Heart left ventricle (tissue), 16 donors: ENCODE measurements around the gene NFIA. TPM values are rescaled to one million over a fixed set of nuclear protein-coding genes. Genes with fewer than 3 reads are reported as not detected.

Experiments
- ATAC-seq, 4 donors: fragments of 200-7000 bp; cut with Tn5 transposase; one replicate each; pipeline ENCODE4 v1.9.1; 2020 to 2022; ENCODE audit warnings: moderate library complexity in 4 of 4, mild to moderate bottlenecking in 3 of 4, moderate number of reproducible peaks in 1 of 4
- DNase-seq, 5 donors: peaks; one replicate each; pipeline ENCODE4 v3.0.0-alpha.2; 2020
- H3K27ac ChIP-seq, 12 donors: fragments of 200-600 bp; sonication (generic) in 4 of 12; one replicate each; pipeline versions ENCODE4 v1.5.0 to v1.8.0; 2016 to 2022; ENCODE audit warnings: mild to moderate bottlenecking in 2 of 12
- H3K27me3 ChIP-seq, 9 donors: fragments of 200-600 bp; sonication (generic) in 2 of 9; one replicate each; pipeline versions ENCODE4 v1.5.1 to v1.8.0; 2016 to 2022; ENCODE audit warnings: mild to moderate bottlenecking in 3 of 9
- H3K36me3 ChIP-seq, 9 donors: fragments of 200-600 bp; sonication (generic) in 2 of 9; one replicate each; pipeline versions ENCODE4 v1.5.0 to v1.8.0; 2018 to 2022; ENCODE audit warnings: mild to moderate bottlenecking in 2 of 9
- H3K4me1 ChIP-seq, 12 donors: fragments of 200-600 bp; sonication (generic) in 4 of 12; one replicate each; pipeline versions ENCODE4 v1.5.0 to v1.8.0; 2016 to 2022; ENCODE audit warnings: mild to moderate bottlenecking in 3 of 12
- H3K4me3 ChIP-seq, 12 donors: fragments of 200-600 bp; sonication (generic) in 4 of 12; one replicate each; pipeline versions ENCODE4 v1.5.0 to v1.8.0; 2017 to 2022; ENCODE audit warnings: mild to moderate bottlenecking in 9 of 12, moderate library complexity in 4 of 12
- H3K9me3 ChIP-seq, 12 donors: fragments of 200-600 bp; sonication (generic) in 4 of 12; one replicate each; pipeline versions ENCODE4 v1.5.0 to v1.8.0; 2016 to 2022; ENCODE audit warnings: mild to moderate bottlenecking in 1 of 12
- CTCF ChIP-seq, 12 donors: fragments of 200-600 bp; sonication (generic) in 4 of 12; IDR thresholded peaks; one replicate each; pipeline versions ENCODE4 v1.5.0 to v1.8.0; 2018 to 2022; ENCODE audit warnings: antibody characterized with exemption in 12 of 12, mild to moderate bottlenecking in 5 of 12
- POLR2A ChIP-seq, 2 donors: fragments of 450-650 bp; IDR thresholded peaks; one replicate each; pipeline ENCODE4 v1.6.1; 2017; ENCODE audit warnings: antibody characterized with exemption in 2 of 2, mild to moderate bottlenecking in 2 of 2, moderate library complexity in 2 of 2
- WGBS, 4 donors: extraction: QIAGEN DNeasy Blood & Tissue Kit in 2 of 4; methylation state at CpG; one replicate each; pipeline versions ENCODE4 v1.1.5 to v1.1.7; 2013 to 2018; 5-methylcytosine and 5-hydroxymethylcytosine counted together
- intact Hi-C, 10 donors: fragments of 100-400 bp; cut with DNase I; formaldehyde crosslinking; loops; one replicate each; pipeline versions ENCODE4 v1.11.1 to v1.14.2; 2022
- polyA plus RNA-seq, 2 donors: library from polyadenylated mRNA; stranded (reverse); fragments of 200-250 nt; gene quantifications; one replicate each; pipeline ENCODE4 v1.2.3, GENCODE V29; 2013
- total RNA-seq, 9 donors: library from RNA; depleted of rRNA in 2 of 9; stranded (reverse); fragments of >200 nt in 2 of 9; fragmentation: NEBNext Ultra II Directional in 3 of 9; extraction: Animal tissue kit (Norgen Biotek cat#: 25700) in 3 of 9; gene quantifications; one replicate each; pipeline versions ENCODE4 v1.1.0 to v1.2.4, GENCODE V29; 2016 to 2023
- donor health status: ischemic (EF 13 %, LVEDD 7.1; RV severe dilation, severe dysfunction).
- donor health status: healthy with polysubstance abuse.
- donor health status: DM: no; HTN: yes; CAD: no.
- donor health status: DM: no; HTN: no; CAD: no.
- donor health status: ischemic (EF 25% LVEDD 6.9; RV normal size, moderate dysfunction).
- donor health status: ischemic (EF 25% LVEDD 5.7; RV mildly dilated, moderate dysfunction).
- donor health status: healthy.
- donor health status: DM: yes; HTN: yes; CAD: no.
- donor health status: ischemic (EF 35%, LVEDD 5.7; RV mildly dilated, moderate dysfunction).
- donor health status: nonischemic (EF 11% LVEDD 7.7; RV severe dilation, severe dysfunction).
- donor health status: DM: yes; HTN: yes; CAD: no.
- donor health status: PGD.
- donor health status: ischemic (EF 29% LVEDD 5.4; RV normal size, mild dysfunction).
- donor health status: nonischemic (EF 23%, LVEDD 6.1; RV moderate dilation, normal function).

NFIA gene
- total and polyA plus RNA-seq, 11 donors, result 12.7 to 121 (median 96.5) TPM

- Histone ChIP-seq H3K27me3 (no peaks in the 10 kb centered on the region), H3K4me3 (no peak overlapping the region), H3K36me3 (peaks cover 0 to 41% (median 12%) of the 10 kb centered on the region in 9 donors), H3K4me1 (peaks cover 3 to 26% (median 20%) of the 10 kb centered on the region in 12 donors), H3K27ac (no peak overlapping the region), H3K9me3 (no peaks in the 10 kb centered on the region)
- DNase-seq (no peak), ATAC-seq (no peak)
- TF ChIP-seq CTCF (IDR thresholded peaks at IDR 0.05) (no peak), POLR2A (IDR thresholded peaks at IDR 0.05) (no peak)
- 74 to 83% (median 82%) methylated on average over 5 of the region's 5 CpGs for WGBS, 4 donors
- intact Hi-C loops, result loop anchor here in 9 of 10 donors (5.0 to 10.0 kb wide), 9 partner anchors 123 to 613 kb away; no protein-coding TSS in a partner anchor
These were observed 375.2 kb downstream of the NFIA start for GRCh38 chr1:61457526-61458040.

- Histone ChIP-seq H3K27ac (no peak overlapping the region), H3K9me3 (no peaks in the 10 kb centered on the region), H3K4me3 (no peak overlapping the region), H3K4me1 (peaks cover 0 to 8% (median 2%) of the 10 kb centered on the region in 12 donors), H3K27me3 (no peaks in the 10 kb centered on the region), H3K36me3 (peaks cover 0 to 51% (median 12%) of the 10 kb centered on the region in 9 donors)
- intact Hi-C loops, result loop anchor here in 9 of 10 donors (5.0 to 10.0 kb wide), 9 partner anchors 125 to 615 kb away; no protein-coding TSS in a partner anchor
- 92 to 96% (median 95%) methylated on average over 12 of the region's 12 CpGs for WGBS, 4 donors
- ATAC-seq (no peak), DNase-seq (no peak)
- TF ChIP-seq CTCF (IDR thresholded peaks at IDR 0.05), result no peak
- TF ChIP-seq POLR2A (IDR thresholded peaks at IDR 0.05), result no peak
These were observed 377.0 kb downstream of the NFIA start for GRCh38 chr1:61459345-61459744.

GRCh38 chr1:61460191-61460590 lies 377.8 kb downstream of the NFIA start:
- no peak overlapping the region for H3K4me3 ChIP-seq
- WGBS, 4 donors, result 93 to 97% (median 93%) methylated on average over 6 of the region's 6 CpGs
- intact Hi-C loops, result loop anchor here in 3 of 10 donors (5.0 to 10.0 kb wide), 3 partner anchors 125 to 385 kb away; no protein-coding TSS in a partner anchor
- H3K27ac ChIP-seq, result no peak overlapping the region
- TF ChIP-seq CTCF (IDR thresholded peaks at IDR 0.05) (no peak), POLR2A (IDR thresholded peaks at IDR 0.05) (no peak)
- peaks cover 0 to 6% (median 0%) of the 10 kb centered on the region in 12 donors for H3K4me1 ChIP-seq
- ATAC-seq (no peak), DNase-seq (no peak)
- H3K9me3 ChIP-seq, result no peaks in the 10 kb centered on the region
- H3K27me3 ChIP-seq, result no peaks in the 10 kb centered on the region
- H3K36me3 ChIP-seq, result peaks cover 0 to 55% (median 11%) of the 10 kb centered on the region in 9 donors

- intact Hi-C loops, result loop anchor here in 3 of 10 donors (5.0 to 10.0 kb wide), 3 partner anchors 123 to 383 kb away; no protein-coding TSS in a partner anchor
- no peak for TF ChIP-seq CTCF (IDR thresholded peaks at IDR 0.05)
- no peak for TF ChIP-seq POLR2A (IDR thresholded peaks at IDR 0.05)
- DNase-seq, result no peak
- 72 to 80% (median 78%) methylated on average over 14 of the region's 14 CpGs for WGBS, 4 donors
- no peaks in the 10 kb centered on the region for H3K9me3 ChIP-seq
- no peak overlapping the region for H3K4me3 ChIP-seq
- peaks cover 0 to 40% (median 6%) of the 10 kb centered on the region in 9 donors for H3K36me3 ChIP-seq
- no peaks in the 10 kb centered on the region for H3K27me3 ChIP-seq
- H3K4me1 ChIP-seq, result peaks cover 0 to 6% (median 0%) of the 10 kb centered on the region in 12 donors
- H3K27ac ChIP-seq, result no peak overlapping the region
- no peak for ATAC-seq
These were observed 379.3 kb downstream of the NFIA start for GRCh38 chr1:61461406-61462384.
